HG03103 (cell line): Measurements from ENCODE around the gene STIM1.
A peak's percentile ranks its signal among the peaks of the same experiment; 100 is the strongest.

Source experiments
- ATAC-seq: cut with Tn5 transposase; IDR thresholded peaks from one replicate; pipeline ENCODE4 v1.9.1; 2021; ENCODE audit warnings: low read depth; ENCODE audit not compliant: unreplicated experiment

The STIM1 gene

GRCh38 chr11:3942160-3942955, 86.9 kb downstream of the STIM1 start:
- no peak for ATAC-seq

DNA sequence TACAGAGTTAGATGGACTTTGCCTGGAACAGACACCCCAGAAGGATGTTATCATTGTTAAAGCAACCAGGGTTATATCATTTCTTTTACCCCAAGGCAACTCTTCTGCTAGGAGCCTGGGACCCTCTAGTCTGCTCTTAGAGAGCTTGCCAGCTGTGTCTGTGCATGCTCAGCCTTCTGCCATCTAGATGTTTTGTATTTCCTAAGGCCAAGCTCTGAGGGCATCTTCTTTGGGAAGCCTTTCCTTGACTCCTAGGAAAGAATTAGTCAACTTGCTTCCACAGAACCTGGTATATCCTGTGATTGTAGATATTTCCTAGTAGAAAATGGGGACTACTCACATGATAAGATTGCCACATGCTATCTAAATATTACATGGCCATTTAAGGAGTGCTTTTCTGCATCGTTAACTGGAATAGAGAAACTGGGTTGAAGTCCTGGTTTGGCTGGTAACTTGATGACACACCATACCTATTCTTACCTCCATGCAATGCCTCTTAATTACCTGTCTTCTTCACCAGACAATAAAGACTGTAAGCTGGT, 87.6 kb downstream of the STIM1 start:
- ATAC-seq: no peak

DNA sequence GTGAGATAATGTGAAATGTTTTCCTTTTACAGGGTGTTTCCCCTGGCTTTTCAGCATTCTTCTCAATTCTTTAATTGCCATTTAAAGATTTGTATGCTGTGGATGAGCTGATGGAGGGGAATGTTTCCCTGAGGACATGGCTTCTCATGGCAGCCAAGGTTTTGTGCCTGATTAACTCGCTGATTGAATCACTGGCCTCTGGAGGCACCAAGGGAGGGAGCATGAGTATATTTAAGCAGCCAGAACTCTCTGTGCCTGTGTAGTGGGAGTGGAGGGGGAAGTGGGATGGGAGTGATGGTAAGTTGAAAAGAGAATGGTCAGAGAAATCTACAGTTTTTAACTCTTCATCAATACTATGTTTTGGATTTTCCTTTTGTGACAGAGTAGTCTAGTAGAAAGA, 88.7 kb downstream of the STIM1 start:
- no peak for ATAC-seq

DNA sequence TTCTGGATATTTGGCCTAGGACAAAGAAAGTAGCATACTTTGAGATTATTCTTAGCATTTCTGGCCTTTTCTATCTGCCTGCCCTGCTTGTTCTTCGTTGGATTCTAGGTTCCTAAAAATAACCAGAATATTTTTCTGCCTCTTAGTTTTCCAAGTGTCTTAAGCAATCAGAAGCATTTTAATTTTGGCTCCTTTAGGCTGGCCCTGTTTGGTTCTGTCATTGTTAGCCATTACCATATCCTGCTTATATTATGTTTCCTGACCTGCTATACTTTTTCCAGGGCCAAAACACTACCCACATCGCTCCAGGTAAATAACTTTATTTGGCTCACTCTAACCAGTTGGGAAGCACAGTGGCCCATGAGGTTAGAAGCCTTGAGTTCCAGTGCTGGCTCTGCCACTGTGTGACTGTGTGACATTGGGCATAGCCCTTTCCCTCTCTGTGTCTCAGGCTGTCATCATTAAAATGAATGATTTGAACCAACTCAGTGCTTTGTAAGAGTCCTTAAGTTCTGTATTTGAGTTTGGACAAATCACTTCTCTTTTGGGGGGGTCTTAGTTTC, 91.1 kb downstream of the STIM1 start:
- ATAC-seq: no peak

DNA sequence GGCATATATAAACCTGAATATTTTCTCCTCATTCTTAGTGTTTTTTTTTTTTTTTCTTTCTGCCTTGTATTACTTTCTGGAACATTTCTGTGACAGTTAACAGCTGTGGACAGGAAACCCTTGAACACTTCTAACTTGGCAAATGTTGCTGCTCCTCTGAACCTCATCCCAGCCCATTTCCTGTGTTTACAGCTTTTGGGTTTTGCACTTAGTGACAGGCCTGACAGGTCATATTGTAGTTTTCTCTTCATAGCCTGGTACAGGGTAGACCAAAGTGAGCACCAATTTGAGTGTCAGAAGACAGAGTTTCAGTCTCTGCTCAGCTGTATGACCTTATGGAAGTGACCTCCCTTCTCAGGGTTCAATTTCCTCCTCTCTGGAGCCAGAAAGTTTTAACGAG, 91.6 kb downstream of the STIM1 start:
- peak; percentile 64 for ATAC-seq

GRCh38 chr11:3949125-3949524, 93.7 kb downstream of the STIM1 start:
- peak; percentile 57 for ATAC-seq

DNA sequence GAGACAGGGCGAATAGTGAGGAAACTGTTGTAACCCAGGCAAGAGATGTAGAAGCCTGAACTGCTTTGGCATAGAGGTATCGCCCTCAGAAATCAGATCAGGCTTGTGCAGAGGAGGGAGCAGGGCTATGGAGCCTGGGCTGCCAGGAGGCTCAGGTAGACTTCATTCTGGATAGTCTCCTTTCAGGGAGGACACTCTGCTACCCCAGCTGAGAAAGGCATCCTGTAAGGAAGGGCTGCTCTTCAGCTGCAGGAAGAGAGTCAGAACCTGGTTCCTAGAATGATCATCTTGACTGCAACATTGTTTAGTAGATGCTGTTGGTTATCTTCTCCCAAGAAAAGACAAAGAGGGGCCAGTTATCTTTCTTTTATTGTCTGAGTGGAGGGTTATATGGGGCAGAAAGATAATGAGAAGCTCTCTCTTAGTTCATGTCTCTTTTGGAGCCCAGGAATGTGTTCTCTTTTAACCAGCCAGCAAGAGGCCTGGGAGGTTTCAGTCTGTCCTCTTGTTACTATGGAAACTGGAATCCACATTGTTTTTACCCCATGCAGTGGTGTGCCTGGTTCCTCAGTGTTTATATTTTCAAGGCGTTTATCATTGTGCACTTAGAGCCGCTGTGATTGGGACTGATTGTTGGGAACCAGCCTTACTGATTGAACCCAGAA, 95.7 kb downstream of the STIM1 start:
- ATAC-seq: no peak

- ATAC-seq: no peak
These were observed 97.3 kb downstream of the STIM1 start for GRCh38 chr11:3952715-3953114.

DNA sequence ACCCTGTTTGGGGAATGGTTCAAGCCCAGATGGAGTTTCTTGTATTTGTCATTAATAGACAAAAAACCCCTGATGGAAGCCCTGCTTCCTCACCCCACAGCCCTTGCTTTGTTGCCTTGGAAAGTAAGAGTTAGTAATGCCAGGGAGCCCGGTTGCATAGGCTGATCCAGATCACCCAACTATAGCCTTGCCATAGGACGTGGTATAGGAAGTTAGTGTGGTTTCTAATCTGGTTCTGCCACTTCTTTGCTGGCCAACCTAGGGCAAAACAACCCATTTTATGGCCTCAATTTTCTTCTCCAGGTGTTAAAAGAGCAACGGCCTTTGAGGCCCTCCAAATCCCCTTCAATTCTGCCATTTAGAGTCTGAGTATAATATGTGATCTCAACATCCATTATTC, 97.9 kb downstream of the STIM1 start:
- ATAC-seq: no peak

DNA sequence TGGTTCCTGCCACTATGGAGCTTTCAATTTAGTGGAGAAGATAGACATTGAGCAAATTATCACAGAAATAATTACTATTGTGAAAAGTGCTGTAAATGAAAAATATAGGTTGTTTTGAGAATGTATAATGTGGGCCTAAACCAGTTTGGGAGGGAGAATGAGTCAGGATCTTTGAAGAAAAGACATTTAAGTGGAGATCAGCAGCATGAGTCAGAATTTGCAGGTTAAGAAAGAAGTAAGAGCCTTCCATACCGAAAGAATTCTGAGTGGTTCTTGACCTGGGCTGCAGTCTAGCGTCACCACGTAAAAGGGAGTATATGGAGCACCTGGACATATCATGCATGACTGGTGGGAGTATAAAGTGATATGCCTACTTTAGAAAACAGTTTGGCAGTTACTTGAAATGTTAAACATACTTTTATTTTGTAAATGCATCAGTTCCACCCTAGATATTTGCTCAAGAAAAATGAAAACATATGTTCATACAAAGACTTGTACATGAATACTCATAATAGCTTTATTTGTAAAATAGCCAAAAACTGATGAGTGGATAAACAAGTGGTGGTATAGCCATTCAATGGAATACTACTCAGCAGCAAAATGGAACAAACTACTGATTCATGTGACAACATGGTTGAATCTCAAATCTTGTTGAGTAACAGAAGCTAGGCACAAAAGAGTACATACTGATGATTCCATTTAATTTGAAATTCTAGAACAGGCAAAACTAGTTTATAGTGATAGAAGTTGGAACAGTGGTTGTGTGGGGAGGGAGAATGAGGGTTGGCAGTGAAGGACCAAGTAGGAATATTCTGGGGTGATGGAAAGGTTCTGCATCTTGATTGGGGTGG, 99.2 kb downstream of the STIM1 start:
- ATAC-seq: no peak

DNA sequence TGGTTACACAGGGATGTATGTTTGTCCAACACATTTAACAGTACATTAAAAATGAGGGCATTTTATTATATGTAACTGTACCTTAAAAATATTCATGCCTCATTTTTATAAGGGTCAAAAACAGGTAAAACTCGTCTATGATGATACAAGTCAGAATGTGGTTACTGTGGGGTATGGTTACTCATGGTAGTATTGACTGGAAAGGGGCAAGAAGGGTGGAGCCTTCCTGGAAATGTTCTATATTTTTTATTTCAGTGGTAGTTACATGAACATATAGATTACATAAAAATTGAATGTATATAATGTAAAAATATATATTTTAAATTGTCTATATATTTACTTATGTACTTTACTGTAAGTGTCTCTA, 99.8 kb downstream of the STIM1 start:
- no peak for ATAC-seq

- ATAC-seq: no peak
These were observed 100.6 kb downstream of the STIM1 start for GRCh38 chr11:3956038-3956437.

DNA sequence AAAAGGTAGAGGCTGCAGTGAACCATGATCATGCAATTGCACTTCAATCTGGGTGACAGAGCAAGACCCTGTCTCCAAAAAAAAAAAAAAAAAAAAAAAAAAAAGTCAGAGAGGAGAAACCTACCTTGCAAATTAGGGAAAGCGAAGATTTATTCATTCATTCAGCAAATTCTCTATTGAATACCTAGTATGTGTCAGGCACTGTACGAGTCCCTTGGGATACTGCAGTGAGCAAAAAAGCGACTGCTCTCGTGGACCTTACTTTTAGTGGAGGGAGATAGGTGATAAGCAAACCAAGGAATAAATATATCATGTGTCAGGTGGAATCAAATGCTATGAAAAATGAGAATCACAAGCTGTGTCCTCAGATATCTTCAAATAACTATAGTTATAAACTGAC, 101.3 kb downstream of the STIM1 start:
- ATAC-seq: no peak

- no peak for ATAC-seq
These were observed 102.0 kb downstream of the STIM1 start for GRCh38 chr11:3957437-3957836.

DNA sequence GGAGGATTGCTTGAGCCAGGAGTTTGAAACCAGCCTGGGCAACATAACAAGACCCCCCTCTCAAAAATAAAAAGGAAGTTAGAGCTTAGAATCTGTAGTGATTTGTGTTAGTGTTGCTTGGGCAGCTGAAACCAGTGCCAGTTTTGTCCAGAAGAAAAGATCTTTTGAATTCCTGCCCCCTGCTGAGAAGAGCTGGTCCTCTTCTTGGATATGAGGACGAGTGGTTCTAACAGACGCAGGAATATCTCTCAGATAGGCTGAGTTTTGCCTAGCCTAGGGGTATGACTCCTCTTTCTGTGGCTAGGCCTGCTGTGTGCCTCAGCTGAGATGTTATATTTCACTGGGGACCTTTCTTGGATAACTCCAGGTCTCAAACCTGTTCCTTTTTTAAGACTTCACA, 102.8 kb downstream of the STIM1 start:
- ATAC-seq: no peak

GRCh38 chr11:3959015-3959902, 103.8 kb downstream of the STIM1 start:
- ATAC-seq: no peak

- ATAC-seq: no peak
These were observed 104.4 kb downstream of the STIM1 start for GRCh38 chr11:3959903-3960265.

DNA sequence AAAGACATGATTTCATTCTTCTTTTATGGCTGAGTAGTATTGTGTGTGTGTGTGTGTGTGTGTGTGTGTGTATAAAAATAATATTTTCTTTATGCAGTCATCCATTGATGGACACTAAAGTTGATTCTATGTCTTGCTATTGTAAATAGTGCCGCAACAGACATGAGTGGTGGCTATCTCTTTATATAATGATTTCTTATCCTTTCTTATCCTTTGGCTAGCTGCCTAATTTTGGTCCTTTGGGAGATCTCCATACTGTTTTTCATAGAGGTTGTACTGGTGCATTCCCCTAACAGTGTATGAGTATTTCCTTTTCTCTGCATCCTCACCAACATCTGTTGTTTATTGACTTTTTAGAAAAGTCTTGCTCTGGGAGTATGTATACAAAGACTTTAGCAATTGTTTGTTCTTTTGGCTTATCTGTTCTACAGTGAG, 107.0 kb downstream of the STIM1 start:
- no peak for ATAC-seq

DNA sequence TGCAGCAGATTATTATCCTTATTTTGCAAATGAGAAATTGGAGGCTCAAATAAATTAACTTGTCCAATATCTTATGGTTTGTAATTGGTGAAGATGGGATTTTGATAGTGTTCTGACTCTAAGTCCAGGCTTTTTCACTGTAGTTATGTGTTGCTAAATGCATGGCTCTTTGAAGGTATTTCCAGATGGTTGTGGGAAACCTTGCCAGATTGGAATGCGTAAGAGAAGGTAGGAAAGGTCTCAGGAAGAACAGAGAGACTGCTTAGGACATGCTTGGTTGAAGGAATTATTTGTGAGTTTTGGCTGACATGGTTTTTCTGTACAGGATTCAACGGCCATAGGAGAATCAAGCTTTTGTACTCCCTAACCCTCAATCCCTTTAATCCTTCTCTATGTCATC, 108.6 kb downstream of the STIM1 start:
- no peak for ATAC-seq
